Measurements from ENCODE around the gene PTPN13. TPM values are rescaled to one million over a fixed set of nuclear protein-coding genes. Genes with fewer than 3 reads are reported as not detected.

The PTPN13 gene, protein sequence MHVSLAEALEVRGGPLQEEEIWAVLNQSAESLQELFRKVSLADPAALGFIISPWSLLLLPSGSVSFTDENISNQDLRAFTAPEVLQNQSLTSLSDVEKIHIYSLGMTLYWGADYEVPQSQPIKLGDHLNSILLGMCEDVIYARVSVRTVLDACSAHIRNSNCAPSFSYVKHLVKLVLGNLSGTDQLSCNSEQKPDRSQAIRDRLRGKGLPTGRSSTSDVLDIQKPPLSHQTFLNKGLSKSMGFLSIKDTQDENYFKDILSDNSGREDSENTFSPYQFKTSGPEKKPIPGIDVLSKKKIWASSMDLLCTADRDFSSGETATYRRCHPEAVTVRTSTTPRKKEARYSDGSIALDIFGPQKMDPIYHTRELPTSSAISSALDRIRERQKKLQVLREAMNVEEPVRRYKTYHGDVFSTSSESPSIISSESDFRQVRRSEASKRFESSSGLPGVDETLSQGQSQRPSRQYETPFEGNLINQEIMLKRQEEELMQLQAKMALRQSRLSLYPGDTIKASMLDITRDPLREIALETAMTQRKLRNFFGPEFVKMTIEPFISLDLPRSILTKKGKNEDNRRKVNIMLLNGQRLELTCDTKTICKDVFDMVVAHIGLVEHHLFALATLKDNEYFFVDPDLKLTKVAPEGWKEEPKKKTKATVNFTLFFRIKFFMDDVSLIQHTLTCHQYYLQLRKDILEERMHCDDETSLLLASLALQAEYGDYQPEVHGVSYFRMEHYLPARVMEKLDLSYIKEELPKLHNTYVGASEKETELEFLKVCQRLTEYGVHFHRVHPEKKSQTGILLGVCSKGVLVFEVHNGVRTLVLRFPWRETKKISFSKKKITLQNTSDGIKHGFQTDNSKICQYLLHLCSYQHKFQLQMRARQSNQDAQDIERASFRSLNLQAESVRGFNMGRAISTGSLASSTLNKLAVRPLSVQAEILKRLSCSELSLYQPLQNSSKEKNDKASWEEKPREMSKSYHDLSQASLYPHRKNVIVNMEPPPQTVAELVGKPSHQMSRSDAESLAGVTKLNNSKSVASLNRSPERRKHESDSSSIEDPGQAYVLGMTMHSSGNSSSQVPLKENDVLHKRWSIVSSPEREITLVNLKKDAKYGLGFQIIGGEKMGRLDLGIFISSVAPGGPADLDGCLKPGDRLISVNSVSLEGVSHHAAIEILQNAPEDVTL (N-terminal part only)
- total RNA-seq = 44.5 and 52.4 TPM in 2 replicates

DNA sequence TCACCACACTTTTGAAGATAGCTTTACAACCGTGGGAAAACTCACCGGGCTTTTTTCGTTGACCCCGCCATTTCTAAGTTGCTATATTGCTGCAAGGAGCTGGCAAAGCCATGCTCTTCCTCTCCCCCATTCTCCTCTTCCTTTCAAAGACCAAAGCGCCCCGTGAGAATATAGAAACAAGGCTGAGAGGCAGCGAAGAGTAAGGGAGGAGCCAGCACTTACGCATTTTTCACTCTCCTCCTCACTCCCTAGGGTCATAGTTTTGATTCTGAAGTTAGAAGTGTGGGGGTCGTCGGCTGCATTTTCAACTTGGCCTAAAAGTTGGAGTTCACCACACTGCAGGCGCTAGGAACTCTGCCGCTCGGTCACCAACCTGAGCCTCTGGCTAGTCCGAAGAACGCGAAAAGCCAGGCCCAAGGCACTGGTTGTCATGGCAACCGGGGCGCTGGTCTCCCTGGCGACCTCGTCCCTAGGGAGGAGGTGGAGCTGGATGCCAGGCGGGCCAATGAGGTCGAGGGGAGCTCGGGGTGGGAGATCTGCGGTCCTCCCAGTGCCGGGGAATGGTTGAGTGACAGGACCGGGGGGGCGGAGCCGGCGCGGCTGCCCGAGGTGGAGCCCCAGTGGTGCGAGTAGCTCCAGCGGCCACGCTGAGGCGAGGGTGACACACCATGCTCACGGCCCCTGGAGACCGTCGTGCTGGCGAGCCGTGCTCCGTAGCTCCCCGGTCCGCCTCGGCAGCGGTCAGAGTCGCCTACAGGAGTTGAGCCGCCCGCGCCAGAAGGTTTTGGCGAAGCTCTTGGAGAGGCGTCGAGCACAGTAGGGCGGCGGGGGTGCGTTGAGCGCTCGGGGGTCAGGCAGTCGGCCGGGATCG is at the start of gene PTPN13:
Gene PTPN13 (plus strand): TSS at position 628 of the 871 bp plus-strand sequence. CDS start 40,942 bp downstream, outside the sequence.

DNA sequence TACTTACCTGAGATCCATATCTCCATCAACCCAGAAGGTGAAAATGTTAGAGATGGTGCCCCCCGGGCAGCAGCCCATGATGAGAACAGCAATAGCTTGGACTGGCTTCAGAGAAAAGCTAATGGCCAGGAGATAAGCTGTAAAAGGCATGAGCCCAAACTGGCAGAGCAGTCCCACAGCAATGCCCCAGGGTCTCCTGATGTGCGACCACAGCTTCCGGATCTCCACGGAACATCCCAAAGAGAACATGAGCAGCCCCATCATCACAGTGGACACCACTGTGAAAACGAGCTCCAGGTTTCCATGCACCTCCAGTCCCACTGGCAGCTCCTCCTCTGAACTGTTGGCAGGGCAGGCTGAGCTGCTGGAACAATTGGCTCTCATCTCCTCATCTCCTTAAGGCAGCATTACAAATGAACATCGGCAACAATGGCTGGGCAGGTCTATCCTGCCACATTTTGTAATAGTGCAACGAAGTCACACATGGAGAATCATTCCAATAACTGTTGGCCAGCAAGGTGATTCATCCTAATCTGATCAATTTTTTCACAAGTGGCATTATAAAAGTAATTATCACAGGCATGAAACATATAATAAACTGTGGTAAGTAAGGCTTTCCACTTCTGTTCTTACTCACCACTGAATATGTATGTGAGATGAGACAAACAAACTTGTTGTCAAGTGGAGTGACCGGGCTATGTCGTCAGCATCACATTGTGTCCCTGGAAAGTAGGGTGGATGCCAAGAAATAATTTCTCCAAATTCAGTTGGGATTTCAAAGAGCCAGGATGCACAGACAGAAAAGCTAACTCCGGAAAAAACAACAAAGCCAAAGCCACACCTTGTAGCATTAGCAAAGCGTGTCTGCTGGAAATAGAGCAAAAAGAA is 254.9 kb downstream of the PTPN13 start, which contains the start of gene SLC10A6:
Gene SLC10A6 (minus strand): TSS at position 653 of the 888 bp plus-strand sequence. CDS start 269 bp downstream, at position 384.

Other genes with a start within 250 kb of the PTPN13 start
- 2.9 and 3.9 TPM in 2 replicates for gene MAPK10, start 234.3 kb upstream of the PTPN13 start, total RNA-seq

Measured in subcutaneous preadipocyte (primary cell).